ENCODE measurements around the gene HS3ST5.

GRCh38 chr6:114083251-114083650 lies 259.6 kb downstream of the HS3ST5 start:
- TF ChIP-seq POLR2AphosphoS5 (IDR thresholded peaks at IDR 0.05; ENCODE audit: low read depth, low read length) (no peak), TAF1 (IDR thresholded peaks at IDR 0.05; ENCODE audit: borderline replicate concordance, insufficient read depth, low read length) (no peak), SIN3A (IDR thresholded peaks at IDR 0.05; ENCODE audit: borderline replicate concordance, insufficient read depth, low read length) (no peak), FOXP2 (optimal IDR thresholded peaks at IDR 0.05; ENCODE audit: borderline replicate concordance, extremely low read depth, extremely low read length, insufficient read depth) (no peak)
- TF ChIP-seq, protein P1, sequence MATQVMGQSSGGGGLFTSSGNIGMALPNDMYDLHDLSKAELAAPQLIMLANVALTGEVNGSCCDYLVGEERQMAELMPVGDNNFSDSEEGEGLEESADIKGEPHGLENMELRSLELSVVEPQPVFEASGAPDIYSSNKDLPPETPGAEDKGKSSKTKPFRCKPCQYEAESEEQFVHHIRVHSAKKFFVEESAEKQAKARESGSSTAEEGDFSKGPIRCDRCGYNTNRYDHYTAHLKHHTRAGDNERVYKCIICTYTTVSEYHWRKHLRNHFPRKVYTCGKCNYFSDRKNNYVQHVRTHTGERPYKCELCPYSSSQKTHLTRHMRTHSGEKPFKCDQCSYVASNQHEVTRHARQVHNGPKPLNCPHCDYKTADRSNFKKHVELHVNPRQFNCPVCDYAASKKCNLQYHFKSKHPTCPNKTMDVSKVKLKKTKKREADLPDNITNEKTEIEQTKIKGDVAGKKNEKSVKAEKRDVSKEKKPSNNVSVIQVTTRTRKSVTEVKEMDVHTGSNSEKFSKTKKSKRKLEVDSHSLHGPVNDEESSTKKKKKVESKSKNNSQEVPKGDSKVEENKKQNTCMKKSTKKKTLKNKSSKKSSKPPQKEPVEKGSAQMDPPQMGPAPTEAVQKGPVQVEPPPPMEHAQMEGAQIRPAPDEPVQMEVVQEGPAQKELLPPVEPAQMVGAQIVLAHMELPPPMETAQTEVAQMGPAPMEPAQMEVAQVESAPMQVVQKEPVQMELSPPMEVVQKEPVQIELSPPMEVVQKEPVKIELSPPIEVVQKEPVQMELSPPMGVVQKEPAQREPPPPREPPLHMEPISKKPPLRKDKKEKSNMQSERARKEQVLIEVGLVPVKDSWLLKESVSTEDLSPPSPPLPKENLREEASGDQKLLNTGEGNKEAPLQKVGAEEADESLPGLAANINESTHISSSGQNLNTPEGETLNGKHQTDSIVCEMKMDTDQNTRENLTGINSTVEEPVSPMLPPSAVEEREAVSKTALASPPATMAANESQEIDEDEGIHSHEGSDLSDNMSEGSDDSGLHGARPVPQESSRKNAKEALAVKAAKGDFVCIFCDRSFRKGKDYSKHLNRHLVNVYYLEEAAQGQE (IDR thresholded peaks at IDR 0.05; ENCODE audit: insufficient read depth in 1 of 2, low read depth in 2 of 2, low read length in 2 of 2), result no peak

Data from PFSK-1 (cell line).